Measurements from ENCODE around the gene KCNJ16.

DNA sequence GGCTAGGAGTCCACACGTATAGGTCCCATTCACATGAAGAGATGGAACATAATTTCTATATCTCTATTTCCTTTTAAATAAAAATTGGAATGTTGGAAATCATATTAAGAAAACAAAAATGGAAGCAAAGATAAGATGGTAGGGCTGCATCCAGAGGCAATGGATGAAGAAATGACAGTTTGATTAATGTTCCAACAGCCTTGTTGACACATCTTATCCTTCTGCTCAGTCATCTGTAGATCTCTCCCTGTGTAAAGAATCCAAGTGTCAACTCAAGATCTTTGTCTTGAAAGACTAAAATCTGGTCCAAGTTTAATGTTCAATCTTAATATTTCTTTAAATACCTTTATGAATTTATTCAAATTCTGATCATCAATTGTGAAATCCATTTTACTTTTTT lies 86.5 kb downstream of the KCNJ16 start:
- TF ChIP-seq, protein P1, sequence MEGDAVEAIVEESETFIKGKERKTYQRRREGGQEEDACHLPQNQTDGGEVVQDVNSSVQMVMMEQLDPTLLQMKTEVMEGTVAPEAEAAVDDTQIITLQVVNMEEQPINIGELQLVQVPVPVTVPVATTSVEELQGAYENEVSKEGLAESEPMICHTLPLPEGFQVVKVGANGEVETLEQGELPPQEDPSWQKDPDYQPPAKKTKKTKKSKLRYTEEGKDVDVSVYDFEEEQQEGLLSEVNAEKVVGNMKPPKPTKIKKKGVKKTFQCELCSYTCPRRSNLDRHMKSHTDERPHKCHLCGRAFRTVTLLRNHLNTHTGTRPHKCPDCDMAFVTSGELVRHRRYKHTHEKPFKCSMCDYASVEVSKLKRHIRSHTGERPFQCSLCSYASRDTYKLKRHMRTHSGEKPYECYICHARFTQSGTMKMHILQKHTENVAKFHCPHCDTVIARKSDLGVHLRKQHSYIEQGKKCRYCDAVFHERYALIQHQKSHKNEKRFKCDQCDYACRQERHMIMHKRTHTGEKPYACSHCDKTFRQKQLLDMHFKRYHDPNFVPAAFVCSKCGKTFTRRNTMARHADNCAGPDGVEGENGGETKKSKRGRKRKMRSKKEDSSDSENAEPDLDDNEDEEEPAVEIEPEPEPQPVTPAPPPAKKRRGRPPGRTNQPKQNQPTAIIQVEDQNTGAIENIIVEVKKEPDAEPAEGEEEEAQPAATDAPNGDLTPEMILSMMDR (conservative IDR thresholded peaks at IDR 0.05; ENCODE audit: low read length) = no peak
- no peak for TF ChIP-seq EZH2phosphoT487 (IDR thresholded peaks at IDR 0.05; ENCODE audit: borderline replicate concordance)

Measured in Loucy (cell line).